ENCODE data around the gene TNFRSF4. TPM values are rescaled to one million over a fixed set of nuclear protein-coding genes. Genes with fewer than 3 reads are reported as not detected.

TNFRSF4 gene
- total and polyA plus RNA-seq, 10 donors = 6.6 to 23.4 (median 13.6) TPM

DNA sequence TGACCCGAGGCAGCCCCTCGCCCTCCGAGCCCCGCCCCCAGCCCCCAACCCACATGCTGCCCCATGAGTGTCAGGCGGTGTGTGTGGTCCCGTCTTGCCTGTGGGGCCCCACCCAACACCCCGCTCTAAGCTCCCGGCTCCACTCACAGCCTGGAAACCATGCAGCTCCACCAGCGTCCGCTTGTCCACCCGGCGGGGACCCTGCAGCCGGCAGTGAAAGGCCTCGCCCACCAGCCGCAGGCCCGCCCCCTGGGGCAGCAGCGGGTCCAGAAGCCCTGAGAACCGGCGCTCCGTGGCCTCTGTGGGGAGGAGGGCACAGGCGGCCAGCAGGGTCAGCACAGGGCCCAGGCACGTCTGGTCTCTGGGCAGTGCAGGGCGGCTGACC is 29.8 kb upstream of the TNFRSF4 start:
- WGBS, 5 donors = 52 to 100% (median 69%) methylated on average over 3 to 23 of the region's 23 CpGs

DNA sequence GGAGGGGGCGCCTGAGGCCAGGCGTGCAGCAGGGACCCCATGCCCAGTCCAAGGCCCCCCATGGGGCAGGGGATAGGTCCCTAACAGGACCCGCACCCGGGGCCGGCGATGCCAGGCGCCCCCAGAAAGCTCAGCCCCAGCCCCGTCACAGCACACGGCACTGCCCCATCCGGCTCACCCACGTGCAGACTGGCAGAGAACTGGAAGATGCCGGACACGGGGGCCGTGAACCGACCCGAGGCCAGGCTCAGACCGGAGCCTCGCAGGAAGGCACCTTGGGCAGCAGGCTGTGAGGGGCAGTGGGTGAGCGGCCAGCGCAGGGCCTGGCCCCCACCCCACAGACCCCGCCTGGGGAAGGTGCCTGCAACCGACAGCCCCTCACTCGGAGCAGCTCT is 29.3 kb upstream of the TNFRSF4 start:
- Histone ChIP-seq H3K27ac (no peak overlapping the region), H3K27me3 (replicated peaks in 1 of 7) (peaks cover 0 to 93% (median 50%) of the 10 kb centered on the region in 7 donors), H3K4me3 (no peak overlapping the region), H3K36me3 (no peaks in the 10 kb centered on the region), H3K9me3 (no peaks in the 10 kb centered on the region), H3K4me1 (peaks cover 0 to 28% (median 11%) of the 10 kb centered on the region in 6 donors)
- TF ChIP-seq POLR2A (IDR thresholded peaks at IDR 0.05) (no peak), POLR2AphosphoS5 (IDR thresholded peaks at IDR 0.05) (no peak)
- TF ChIP-seq, protein P1, sequence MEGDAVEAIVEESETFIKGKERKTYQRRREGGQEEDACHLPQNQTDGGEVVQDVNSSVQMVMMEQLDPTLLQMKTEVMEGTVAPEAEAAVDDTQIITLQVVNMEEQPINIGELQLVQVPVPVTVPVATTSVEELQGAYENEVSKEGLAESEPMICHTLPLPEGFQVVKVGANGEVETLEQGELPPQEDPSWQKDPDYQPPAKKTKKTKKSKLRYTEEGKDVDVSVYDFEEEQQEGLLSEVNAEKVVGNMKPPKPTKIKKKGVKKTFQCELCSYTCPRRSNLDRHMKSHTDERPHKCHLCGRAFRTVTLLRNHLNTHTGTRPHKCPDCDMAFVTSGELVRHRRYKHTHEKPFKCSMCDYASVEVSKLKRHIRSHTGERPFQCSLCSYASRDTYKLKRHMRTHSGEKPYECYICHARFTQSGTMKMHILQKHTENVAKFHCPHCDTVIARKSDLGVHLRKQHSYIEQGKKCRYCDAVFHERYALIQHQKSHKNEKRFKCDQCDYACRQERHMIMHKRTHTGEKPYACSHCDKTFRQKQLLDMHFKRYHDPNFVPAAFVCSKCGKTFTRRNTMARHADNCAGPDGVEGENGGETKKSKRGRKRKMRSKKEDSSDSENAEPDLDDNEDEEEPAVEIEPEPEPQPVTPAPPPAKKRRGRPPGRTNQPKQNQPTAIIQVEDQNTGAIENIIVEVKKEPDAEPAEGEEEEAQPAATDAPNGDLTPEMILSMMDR (IDR thresholded peaks at IDR 0.05 in 8 of 11, conservative IDR thresholded peaks at IDR 0.05 in 3 of 11) = no peak
- intact Hi-C loops (cut with DNase I; ENCODE audit: low total_unique reads) = no loop called here
- WGBS, 5 donors = 87 to 95% (median 95%) methylated on average over 4 to 23 of the region's 23 CpGs
- no peak for DNase-seq

More for the DNA sequence above, 29.8 kb upstream of the TNFRSF4 start:
- H3K9me3 ChIP-seq = no peaks in the 10 kb centered on the region
- H3K4me1 ChIP-seq = peaks cover 0 to 25% (median 9%) of the 10 kb centered on the region in 6 donors
- no peaks in the 10 kb centered on the region for H3K36me3 ChIP-seq
- intact Hi-C loops (cut with DNase I; ENCODE audit: low total_unique reads) = no loop called here
- TF ChIP-seq POLR2A (IDR thresholded peaks at IDR 0.05) (no peak), POLR2AphosphoS5 (IDR thresholded peaks at IDR 0.05) (no peak)
- TF ChIP-seq, protein P1 (IDR thresholded peaks at IDR 0.05 in 8 of 11, conservative IDR thresholded peaks at IDR 0.05 in 3 of 11) = no peak
- no peak overlapping the region for H3K4me3 ChIP-seq
- H3K27me3 ChIP-seq (replicated peaks in 1 of 7) = peaks cover 0 to 88% (median 45%) of the 10 kb centered on the region in 7 donors
- DNase-seq = no peak
- no peak overlapping the region for H3K27ac ChIP-seq

- H3K4me1 ChIP-seq = peaks cover 0 to 34% (median 17%) of the 10 kb centered on the region in 6 donors
- H3K4me3 ChIP-seq = no peak overlapping the region
- no peaks in the 10 kb centered on the region for H3K9me3 ChIP-seq
- H3K27ac ChIP-seq = no peak overlapping the region
- TF ChIP-seq, protein P1 (IDR thresholded peaks at IDR 0.05 in 8 of 11, conservative IDR thresholded peaks at IDR 0.05 in 3 of 11) = no peak
- TF ChIP-seq POLR2AphosphoS5 (IDR thresholded peaks at IDR 0.05) (no peak), POLR2A (IDR thresholded peaks at IDR 0.05) (no peak)
- no peak for DNase-seq
- H3K27me3 ChIP-seq (replicated peaks in 1 of 7) = peaks cover 0 to 94% (median 52%) of the 10 kb centered on the region in 7 donors
- WGBS, 5 donors = 85 to 92% (median 87%) methylated on average over 10 to 41 of the region's 41 CpGs
- intact Hi-C loops (cut with DNase I; ENCODE audit: low total_unique reads) = no loop called here
- H3K36me3 ChIP-seq = no peaks in the 10 kb centered on the region
Measured at GRCh38 chr1:1242461-1243265, 28.7 kb upstream of the TNFRSF4 start.

DNA sequence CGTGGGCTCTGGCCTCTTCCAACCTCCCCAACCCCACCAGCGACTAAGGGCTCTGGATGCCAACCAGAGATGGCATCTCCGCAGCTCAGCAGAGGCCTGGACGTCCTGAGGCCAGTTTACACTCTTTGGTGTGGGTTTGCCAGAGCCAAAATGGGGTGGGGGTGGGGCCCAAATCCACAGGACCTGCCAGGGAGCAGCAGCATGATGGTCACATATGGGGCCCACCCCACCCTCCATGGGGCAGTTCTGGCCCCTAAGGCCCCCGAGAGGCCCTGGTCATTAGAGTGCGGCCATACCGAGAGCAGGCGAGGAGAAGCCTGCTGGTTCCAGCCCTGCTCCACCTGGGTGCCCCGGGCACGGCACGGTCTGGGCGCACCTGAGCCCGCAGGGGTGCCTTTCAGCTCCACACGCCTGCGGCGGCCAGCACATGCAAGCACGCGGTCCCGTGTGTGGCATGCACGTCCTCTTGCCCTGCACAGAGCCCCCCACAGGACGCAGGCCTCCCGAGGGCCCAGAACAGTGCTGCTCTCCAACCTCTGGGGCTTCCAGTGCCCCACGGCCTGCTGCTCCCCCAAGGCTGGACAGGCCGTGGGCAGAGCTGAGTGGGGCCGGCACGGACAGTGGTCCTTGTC is 27.8 kb upstream of the TNFRSF4 start:
- peak in 1 of 3 donors; percentile 8 for TF ChIP-seq POLR2AphosphoS5 (IDR thresholded peaks at IDR 0.05)
- TF ChIP-seq, protein P1 (IDR thresholded peaks at IDR 0.05 in 8 of 11, conservative IDR thresholded peaks at IDR 0.05 in 3 of 11) = no peak
- Histone ChIP-seq H3K4me1 (peaks cover 0 to 32% (median 17%) of the 10 kb centered on the region in 6 donors), H3K27ac (no peak overlapping the region), H3K9me3 (no peaks in the 10 kb centered on the region), H3K27me3 (replicated peaks in 1 of 7) (peaks cover 0 to 94% (median 48%) of the 10 kb centered on the region in 7 donors), H3K4me3 (no peak overlapping the region), H3K36me3 (no peaks in the 10 kb centered on the region)
- WGBS, 5 donors = 75 to 93% (median 89%) methylated on average over 4 to 26 of the region's 26 CpGs
- no peak for DNase-seq
- intact Hi-C loops (cut with DNase I; ENCODE audit: low total_unique reads) = no loop called here

Measured in spleen (tissue), 11 donors.